GM11168 (cell line): Measurements from ENCODE around the gene ZNF738.
"Not testable (repeated sequence)": the region's sequence is repeated elsewhere in the genome, so short reads cannot be mapped to it uniquely, and the experiment has no call there.

Source experiments
- in situ Hi-C: fragments of 300-500 bp; cut with MboI; formaldehyde crosslinking; loops from one replicate; pipeline ENCODE4 v1.12.0; 2022; ENCODE audit warnings: low sequenced_read_pairs; ENCODE audit not compliant: unreplicated experiment

The ZNF738 gene

DNA sequence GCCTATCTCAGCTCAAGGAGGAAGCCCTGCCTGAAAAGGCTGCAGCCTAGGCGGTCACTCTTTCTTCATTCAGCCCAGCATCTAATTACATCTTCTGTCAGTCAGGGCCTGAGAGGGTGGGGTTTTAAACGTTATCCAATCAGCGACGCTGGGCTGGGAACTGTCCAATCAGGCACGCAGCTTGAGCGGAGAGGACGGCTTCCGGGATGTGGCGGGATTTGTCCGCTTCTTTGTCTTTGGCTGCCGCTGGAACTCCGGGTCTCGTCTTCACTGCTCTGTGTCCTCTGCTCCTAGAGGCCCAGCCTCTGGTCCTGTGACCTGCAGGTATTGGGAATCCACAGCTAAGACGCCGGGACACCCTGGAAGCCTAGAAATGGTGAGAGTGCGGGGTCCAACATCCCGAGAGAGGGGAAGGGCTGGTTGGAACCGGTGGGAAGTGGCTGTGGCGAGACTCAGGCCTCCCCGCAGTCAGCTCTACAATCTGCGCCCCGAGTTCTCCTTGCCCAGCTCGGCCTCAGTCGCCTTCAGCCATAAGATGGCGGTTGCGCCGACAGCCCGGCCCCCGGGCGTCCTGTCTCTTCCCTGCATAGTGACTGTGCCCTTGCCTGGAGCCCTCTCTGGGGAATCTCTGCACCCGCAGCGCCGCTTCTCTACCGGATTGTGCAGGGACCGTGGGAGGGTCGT lies at the start of gene ZNF738:
Gene ZNF738 (plus strand): TSS at position 233 of the 684 bp plus-strand sequence. CDS start 141 bp downstream, at position 374.
- in situ Hi-C loops, result no loop called here

DNA sequence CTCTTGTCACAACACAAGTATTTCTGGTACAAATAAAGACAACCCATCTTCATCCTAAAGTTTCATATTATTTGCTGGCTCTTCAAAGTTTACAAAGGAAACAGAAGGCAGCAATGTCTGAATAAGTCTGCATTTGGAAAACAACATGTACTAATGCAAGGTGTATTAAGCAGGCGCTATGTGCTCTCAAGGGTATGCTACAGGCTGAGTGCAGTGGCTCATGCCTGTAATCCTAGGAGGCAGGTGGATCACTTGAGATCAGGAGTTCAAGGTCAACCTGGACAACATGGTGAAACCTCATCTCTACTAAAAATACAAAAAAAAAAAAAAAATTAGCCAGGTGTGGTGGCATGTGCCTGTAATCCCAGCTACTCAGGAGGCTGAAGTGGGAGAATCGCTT lies 46.0 kb upstream of the ZNF738 start:
- in situ Hi-C loops, result not testable (repeated sequence)

DNA sequence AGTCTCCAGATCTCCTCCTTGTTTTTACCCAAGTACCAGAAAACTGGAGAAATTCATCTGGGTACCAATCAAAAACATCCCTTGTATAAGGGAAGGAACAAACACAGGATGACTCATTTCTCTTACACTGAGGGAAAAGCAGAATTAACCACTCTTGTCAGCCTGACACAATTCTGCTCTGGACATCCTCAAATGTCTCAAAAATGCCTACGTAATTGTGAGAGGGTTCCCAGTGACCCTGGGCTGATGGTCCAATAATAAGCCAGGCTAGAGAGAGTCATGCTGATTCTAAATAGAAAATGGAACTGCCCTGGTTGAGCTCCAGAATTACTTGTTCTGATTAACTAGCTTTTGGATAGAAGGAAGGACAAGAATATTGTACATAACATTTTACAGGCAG lies 44.1 kb upstream of the ZNF738 start:
- in situ Hi-C loops, result no loop called here

DNA sequence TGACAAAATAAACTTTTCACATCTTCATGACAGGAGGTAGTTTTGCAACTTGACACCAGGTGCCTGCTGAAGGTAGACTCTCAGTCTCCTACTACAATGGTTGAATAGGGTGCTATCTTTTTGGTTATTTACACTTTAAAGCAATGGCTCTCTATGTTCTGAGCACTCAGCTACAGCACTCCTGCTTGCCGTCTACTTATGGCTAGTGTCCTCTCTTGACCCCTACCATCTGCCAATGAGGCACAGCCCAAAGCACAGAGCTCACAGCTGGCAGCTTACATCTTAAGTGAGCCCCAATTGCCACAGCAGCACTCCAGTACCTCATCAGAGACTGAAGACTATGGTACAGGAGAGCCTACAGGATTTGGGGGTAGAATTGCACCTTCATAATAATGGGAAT lies 41.0 kb upstream of the ZNF738 start:
- in situ Hi-C loops, result no loop called here

DNA sequence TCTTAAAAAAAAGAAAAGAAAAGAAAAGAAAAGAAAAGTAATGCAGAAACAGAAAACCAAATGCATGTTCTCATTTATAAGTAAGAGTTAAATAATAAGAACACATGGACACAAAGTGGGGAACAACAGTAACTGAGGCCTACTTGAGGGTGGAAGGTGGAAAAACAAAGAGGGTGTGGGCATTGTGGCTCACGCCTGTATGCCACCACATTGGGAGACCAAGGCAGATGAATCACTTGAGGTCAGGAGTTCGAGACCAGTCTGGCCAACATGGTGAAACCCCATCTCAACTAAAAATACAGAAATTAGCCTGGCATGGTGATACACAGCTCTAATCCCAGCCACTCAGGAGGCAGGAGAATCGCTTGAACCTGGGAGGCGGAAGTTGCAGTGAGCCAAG lies 37.7 kb upstream of the ZNF738 start:
- in situ Hi-C loops, result no loop called here

DNA sequence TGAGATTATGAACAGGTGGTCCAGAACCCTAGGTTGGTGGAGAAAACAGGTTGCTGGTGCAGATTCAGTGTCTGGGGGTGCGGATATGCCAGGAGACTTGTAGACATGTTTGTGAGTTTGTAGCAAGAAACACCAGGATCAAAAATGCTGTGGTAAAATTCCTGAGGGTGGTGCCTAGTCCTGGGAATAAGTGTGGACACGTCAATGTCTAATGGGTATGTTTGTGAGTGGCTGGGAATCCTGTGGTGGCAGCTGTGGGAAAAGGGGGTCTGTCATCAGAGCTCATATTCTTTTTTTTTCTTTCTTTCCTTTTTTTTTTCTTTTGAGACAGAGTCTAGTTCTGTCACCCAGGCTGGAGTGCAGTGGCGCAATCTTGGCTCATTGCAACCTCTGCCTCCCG lies 36.8 kb upstream of the ZNF738 start:
- in situ Hi-C loops, result no loop called here

DNA sequence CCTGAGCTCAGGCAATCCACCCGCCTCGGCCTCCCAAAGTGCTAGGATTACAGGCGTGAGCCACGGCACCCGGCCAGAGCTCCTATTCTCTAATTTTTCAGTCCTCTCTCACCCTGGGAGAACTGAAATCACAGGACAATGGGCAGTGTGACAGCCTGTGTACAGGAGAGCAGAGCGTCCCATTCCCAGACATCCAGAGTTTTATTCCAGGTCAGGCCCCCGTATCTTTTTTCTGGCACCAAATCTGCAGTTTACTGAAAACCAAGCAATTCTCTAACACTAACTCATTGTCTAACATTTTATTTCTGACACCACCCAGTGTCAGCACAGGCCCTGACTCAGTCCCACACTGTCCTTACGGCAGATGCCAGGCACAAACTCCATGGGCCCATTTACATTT lies 36.3 kb upstream of the ZNF738 start:
- in situ Hi-C loops, result no loop called here

DNA sequence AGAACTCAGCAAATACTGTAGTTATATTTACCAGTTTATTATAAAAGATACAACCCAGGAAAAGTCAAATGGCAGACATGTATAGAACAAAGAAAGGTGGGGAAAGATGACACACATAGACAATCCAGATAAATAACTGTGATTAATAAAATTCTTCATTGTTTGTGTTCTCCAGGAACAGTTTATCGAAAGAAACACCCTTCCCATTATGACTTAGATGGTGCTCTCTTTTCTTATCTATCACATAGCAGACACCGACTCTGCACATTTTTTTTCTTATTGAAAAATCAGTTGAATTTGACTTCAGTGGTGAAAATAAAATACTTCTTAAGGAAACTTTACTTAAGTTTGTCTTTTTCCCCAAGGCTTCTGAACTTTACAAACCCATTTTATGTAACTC lies 35.8 kb upstream of the ZNF738 start:
- in situ Hi-C loops, result no loop called here

DNA sequence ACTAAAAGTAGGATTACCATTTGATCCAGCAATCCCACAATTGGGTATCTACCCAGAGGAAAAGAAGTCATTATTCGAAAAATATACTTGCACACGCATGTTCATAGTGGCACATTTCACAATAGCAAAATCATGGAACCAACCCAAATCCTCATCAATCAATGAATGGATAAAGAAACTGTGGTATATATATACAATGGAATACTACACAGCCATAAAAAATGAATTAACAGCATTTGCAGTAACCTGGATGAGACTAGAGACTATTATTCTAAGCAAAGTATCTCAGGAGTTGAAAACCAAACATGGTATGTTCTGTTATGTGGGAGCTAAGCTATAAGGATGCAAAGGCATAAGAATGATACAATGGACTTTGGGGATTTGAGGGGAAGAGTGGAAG lies 32.6 kb upstream of the ZNF738 start:
- in situ Hi-C loops, result no loop called here

DNA sequence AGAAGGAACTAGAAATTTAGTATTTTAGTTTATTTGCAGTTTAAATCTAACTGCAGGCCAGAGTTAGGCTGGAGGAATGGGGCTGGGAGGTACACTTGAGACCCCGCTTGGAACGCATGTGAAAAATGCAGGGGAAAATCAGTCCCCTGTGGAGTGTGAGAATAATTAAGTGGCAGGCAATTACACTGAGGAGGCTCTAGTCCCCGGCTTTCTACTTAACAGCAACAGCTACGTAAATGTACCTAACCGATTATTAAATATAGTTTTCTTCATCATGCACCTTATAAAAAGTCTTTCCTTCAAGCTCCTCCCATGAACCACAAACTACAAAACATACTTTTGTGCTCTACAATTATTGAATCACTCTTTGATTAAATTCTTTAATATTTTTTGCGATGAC lies 30.4 kb upstream of the ZNF738 start:
- in situ Hi-C loops, result no loop called here

DNA sequence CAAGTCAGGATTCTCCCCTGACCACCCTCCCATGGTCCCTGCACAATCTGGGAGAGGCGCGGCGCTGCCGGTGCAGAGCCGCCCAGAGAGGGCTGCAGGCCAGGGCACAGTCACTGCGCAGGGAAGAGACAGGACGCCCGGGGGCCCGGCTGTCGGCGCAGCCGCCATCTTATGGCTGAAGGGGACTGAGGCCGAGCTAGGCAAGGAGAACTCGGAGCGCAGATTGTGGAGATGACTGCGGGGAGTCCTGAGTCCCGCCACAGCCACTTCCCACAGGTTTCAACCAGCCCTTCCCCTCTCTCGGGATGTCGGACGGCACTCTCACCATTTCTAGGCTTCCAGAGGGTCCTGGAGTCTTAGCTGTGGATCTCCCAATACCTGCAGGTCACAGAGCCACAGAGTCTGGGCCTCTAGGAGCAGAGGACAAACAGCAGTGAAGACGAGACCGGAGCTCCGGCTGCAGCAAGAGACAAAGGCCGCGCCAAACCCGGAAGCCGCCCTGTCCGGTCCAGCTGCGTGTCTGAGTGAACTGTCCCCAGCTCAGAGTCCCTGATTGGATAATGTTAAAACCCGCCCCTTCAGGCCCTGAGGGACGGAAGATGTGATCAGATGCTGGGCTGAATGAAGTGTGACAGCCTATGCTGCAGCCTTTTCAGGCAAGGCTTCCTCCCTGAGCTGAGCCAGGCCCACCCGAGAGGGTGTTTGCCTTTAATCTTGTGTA lies 29.8 kb upstream of the ZNF738 start, which contains the start of gene ZNF708:
Gene ZNF708 (minus strand): TSS at position 526 of the 721 bp plus-strand sequence. CDS start 198 bp downstream, at position 328.
- in situ Hi-C loops, result no loop called here

DNA sequence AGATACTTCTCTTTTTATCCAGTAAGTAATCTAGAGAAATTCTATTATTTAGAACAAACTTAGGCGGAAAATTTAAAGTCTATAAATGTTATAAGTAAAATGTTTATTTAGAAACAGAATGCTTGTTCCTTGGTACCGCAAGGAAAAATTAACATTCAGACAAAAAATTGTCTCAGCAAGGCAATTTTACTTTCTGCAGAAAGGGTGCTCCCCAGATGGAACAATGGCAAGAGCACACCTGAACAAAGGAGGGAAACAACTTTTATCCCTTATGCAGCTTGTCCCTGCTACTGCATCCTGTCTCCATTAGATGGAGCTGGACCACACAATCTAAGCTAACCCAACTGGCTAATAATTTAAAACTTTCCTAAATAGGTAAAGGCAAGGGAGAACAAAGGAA lies 23.1 kb upstream of the ZNF738 start:
- in situ Hi-C loops, result no loop called here

DNA sequence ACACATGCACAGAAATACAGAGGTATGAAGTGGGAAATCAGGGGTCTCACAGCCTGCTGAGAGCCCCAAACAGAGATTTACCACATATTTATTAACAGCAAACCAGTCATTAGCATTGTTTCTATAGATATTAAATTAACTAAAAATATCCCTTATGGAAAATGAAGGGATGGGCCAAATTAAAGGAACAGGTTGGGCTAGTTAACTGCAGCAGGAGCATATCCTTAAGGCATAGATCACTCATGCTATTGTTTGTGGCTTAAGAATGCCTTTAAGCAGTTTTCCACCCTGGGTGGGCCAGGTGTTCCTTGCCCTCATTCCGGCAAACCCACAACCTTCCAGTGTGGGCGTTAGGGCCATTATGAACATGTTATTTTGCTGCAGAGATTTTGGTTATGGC lies 14.0 kb upstream of the ZNF738 start:
- in situ Hi-C loops, result not testable (repeated sequence)

DNA sequence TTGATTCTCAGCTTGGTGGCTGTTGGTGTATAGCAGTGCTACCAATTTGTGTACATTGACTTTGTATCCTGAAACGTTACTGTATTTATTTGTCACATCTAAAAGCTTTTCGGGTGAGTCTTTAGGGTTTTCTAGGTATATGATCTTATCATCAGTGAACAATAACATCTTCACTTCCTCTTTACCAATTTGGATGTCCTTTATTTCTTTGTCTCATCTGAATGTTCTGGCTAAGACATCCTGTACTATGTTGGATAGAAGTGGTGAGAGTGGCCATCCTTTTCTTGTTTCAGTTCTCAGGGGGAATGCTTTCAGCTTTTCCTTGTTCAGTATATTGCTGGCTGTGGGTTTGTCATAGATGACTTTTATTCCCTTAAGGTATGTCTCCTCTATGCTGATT lies 6.0 kb upstream of the ZNF738 start:
- in situ Hi-C loops, result no loop called here

DNA sequence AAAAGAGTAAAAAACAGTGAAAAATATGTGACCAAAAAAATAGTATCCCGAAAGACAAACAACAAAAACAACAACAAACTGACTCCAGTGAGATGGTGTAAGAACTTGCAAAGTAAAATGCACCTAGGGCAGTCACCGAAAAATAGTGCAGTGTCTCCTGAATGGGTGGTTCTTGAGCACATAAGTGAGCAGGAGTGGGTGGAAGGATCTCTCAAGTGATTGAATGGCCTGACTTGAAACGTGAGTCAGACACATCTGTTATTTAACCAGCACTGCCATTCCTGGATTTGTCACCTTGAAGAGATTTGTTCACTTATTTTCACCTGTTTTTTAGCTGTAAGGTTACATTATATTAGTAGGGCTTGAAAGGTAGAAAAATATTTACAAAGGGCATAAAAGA lies 3.5 kb downstream of the ZNF738 start:
- in situ Hi-C loops, result no loop called here

DNA sequence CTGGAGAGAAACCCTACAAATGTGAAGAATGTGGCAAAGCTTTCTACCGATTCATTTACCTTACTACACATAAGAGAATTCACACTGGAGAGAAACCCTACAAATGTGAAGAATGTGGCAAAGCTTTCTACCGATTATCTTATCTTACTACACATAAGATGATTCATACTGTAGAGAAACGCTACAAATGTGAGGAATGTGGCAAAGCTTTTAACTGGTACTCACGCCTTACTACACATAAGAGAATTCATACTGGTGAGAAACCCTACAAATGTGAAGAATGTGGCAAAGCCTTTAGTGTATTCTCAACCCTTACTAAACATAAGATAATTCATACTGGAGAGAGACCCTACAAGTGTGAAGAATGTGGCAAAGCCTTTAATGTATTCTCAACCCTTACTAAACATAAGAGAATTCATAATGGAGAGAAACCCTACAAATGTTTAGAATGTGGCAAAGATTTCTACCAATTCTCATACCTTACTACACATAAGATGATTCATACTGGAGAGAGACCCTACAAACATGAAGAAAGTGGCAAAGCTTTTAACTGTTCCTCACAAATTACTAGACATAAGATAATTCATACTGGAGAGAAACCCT lies 25.3 kb downstream of the ZNF738 start:
- in situ Hi-C loops, result no loop called here

DNA sequence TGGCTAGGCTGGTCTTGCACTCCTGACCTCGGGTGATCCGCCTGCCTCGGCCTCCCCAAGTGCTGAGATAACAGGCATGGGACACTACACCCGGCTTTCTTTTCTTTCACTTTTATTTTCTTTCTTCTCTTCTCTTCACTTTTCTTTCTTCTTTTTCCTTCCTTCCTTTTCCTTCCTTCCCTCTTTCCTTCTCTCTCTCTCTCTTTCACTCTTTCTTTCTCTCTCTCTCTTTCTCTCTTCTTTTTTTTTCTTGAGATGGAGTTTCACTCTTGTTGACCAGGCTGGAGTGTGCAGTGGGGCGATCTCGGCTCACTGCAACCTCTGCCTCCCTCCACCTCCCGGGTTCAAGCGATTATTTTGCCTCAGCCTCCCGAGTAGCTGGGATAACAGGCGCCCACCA lies 37.3 kb downstream of the ZNF738 start:
- in situ Hi-C loops, result no loop called here

DNA sequence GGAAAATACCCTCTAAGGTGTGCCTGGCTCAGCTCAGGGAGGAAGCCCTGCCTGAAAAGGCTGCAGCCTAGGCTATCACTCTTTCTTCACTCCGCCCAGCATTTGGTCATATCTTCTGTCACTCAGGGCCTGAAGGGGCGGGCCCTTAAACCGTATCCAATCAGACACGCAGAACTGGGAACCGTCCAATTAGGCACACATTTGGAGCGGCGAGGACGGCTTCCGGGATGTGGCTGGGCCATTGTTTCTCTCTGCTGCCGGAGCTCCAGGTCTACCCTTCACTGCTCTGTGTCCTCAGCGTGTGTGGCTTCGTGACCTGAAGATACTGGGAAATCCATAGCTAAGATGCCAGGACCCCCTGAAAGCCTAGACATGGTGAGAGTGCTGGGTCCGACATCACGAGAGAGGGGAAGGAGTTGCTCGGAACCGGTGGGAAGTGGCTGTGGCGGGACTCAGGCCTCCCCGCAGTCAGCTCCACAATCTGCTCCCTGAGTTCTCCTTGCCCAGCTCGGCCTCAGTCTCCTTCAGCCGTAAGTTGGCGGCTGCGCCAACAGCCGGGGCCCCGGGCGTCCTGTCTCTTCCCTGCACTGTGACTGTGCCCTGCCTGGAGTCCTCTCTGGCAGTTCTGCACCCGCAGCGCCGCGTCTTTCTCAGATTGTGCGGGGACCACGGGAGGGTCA lies 38.2 kb downstream of the ZNF738 start, which contains the start of gene ZNF493:
Gene ZNF493 (plus strand): TSS at position 241 of the 680 bp plus-strand sequence. CDS start 105 bp downstream, at position 346.
- in situ Hi-C loops, result no loop called here

DNA sequence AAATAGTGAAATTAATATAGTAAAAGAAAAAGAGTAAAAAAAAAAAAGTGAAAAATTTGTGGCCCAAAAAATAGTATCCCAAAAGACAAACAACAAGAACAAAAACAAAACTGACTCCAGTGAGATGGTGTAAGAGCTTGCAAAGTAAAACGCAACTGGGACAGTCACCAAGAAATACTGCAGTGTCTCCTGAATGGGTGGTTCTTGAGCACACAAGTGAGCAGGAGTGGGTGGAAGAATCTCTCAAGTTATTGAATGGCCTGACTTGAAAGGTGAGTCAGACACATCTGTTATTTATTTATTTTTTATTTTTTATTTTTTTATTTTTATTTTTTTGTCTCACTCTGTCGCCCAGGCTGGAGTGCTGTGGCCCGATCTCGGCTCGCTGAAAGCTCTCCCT lies 40.1 kb downstream of the ZNF738 start:
- in situ Hi-C loops, result no loop called here

DNA sequence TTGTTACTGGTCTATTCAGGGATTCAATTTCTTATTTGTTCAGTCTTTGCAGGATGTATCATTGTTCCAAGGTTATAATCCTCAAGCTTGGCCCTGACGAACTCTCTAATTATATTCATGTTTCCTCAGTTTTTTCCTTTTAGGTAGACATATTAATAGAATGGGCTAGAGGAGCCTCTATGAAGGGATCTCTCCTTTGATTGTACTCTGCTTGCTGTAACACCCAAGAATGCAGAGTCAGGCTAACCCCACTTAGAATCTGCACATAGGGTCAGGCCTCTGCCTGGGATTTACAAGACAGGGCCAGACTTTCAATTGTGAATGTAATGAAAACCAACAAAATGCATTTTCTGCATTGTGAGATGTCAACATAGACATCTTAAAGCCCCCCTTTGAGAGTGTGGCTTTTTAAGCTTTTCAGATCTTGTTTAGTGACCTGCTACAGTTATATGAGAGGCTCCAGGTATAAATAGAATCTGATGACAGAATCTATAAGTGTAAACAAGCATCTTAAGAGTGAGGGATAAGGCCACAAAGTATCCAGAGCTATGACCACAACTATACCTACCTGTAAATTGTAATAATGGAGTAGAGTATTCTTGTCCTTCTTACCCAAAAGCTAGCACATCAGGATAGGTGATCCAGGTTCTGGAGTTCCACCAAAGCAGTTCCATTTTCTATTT lies 43.6 kb downstream of the ZNF738 start:
- in situ Hi-C loops, result no loop called here
